Measurements from ENCODE around the gene MLIP. TPM values are rescaled to one million over a fixed set of nuclear protein-coding genes. Genes with fewer than 3 reads are reported as not detected.

Gene MLIP
- total and polyA plus RNA-seq, 4 donors = 0.92 to 28.6 (median 7.5) TPM

DNA sequence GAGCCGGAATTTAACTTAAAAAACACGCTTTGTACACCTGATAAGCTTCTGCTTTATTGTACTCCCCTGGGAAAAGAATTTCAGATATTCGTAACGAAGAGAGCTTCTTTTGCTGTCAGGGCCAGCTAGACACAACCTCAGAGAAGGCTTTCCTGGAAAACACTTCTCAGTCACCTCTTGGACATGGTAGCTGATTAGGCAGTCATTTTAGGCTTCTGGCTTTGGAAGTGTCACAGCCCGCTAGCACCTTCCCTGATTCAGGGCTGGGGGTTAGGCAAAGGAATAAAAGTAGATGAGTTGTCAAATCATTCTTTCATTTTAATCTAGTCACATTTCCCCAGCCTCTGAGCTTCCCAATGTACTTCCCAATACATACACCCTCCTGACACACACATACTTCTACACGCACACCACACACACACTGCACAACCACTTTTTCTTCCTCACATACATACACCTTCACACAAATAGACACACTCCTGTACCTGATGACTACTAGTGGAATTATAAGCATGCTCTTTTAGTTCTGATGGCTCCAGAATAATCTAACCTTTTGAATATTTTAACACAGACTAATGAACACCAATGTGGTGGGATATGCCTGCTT, 162.1 kb downstream of the MLIP start:
- H3K27me3 ChIP-seq (ENCODE audit: control insufficient read depth, insufficient read depth, low read length) = no peaks in the 10 kb centered on the region
- H3K9me3 ChIP-seq (ENCODE audit: control insufficient read depth, insufficient read depth, low read length) = no peaks in the 10 kb centered on the region
- no peaks in the 10 kb centered on the region for H3K4me1 ChIP-seq (ENCODE audit: control insufficient read depth, insufficient read depth, low read length)
- no peak overlapping the region for H3K27ac ChIP-seq (ENCODE audit: low read depth, low read length)
- WGBS (ENCODE audit: insufficient coverage) = 100% methylated on average over 5 of the region's 6 CpGs
- H3K36me3 ChIP-seq (ENCODE audit: control insufficient read depth, insufficient read depth, low read length) = no peaks in the 10 kb centered on the region
- no peak overlapping the region for H3K4me3 ChIP-seq (ENCODE audit: low read depth, low read length)
- DNase-seq (ENCODE audit: low read depth in 4 of 6, low spot score in 6 of 6) = no peak

GRCh38 chr6:54274383-54274782, 163.1 kb downstream of the MLIP start:
- H3K27ac ChIP-seq (ENCODE audit: low read depth, low read length) = no peak overlapping the region
- no peaks in the 10 kb centered on the region for H3K36me3 ChIP-seq (ENCODE audit: control insufficient read depth, insufficient read depth, low read length)
- no peak for DNase-seq (ENCODE audit: low read depth in 4 of 6, low spot score in 6 of 6)
- no peak overlapping the region for H3K4me3 ChIP-seq (ENCODE audit: low read depth, low read length)
- H3K9me3 ChIP-seq (ENCODE audit: control insufficient read depth, insufficient read depth, low read length) = no peaks in the 10 kb centered on the region
- H3K27me3 ChIP-seq (ENCODE audit: control insufficient read depth, insufficient read depth, low read length) = no peaks in the 10 kb centered on the region
- H3K4me1 ChIP-seq (ENCODE audit: control insufficient read depth, insufficient read depth, low read length) = no peaks in the 10 kb centered on the region

- no peak for DNase-seq (ENCODE audit: low read depth in 4 of 6, low spot score in 6 of 6)
- Histone ChIP-seq H3K27ac (ENCODE audit: low read depth, low read length) (no peak overlapping the region), H3K27me3 (ENCODE audit: control insufficient read depth, insufficient read depth, low read length) (no peaks in the 10 kb centered on the region), H3K4me3 (ENCODE audit: low read depth, low read length) (no peak overlapping the region), H3K36me3 (ENCODE audit: control insufficient read depth, insufficient read depth, low read length) (no peaks in the 10 kb centered on the region), H3K9me3 (ENCODE audit: control insufficient read depth, insufficient read depth, low read length) (no peaks in the 10 kb centered on the region), H3K4me1 (ENCODE audit: control insufficient read depth, insufficient read depth, low read length) (no peaks in the 10 kb centered on the region)
- 92% methylated on average over 1 of the region's 1 CpG for WGBS (ENCODE audit: insufficient coverage)
These were observed 170.9 kb downstream of the MLIP start for GRCh38 chr6:54282186-54282585.

DNA sequence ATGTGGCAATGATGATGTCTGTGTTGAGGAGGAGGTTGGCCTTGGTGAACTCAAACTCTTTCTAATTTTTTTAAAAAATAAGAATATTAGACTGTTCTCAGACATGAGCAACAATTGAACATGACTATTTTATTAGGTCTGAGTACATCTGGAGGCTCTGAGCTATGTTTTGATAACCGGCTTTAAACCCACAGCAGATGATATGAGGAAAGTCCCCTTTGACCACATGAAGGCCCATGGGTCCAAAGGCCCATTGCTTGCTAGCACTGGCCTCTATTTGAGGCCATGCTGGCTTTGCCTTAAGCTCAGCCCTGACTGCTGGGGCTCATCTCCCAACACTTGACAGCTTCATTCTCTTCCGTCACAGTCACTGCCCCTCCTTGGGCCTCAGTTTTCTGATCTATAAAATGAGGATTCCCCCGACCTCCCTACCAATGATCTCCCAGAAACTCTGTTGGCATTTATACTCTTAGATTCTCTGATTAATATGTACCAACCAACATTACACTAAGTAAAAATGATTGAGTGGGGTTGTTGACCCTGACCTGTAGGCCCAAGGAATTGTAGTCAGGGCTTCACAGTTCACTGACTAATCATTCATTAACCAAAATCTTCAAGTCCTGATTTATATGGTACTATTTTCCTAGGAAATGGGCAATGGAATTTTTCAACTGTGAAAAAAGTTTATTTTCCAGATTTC, 173.1 kb downstream of the MLIP start:
- WGBS (ENCODE audit: insufficient coverage) = 95% methylated on average over 2 of the region's 3 CpGs
- H3K9me3 ChIP-seq (ENCODE audit: control insufficient read depth, insufficient read depth, low read length) = no peaks in the 10 kb centered on the region

GRCh38 chr6:54285595-54285994, 174.4 kb downstream of the MLIP start:
- H3K27ac ChIP-seq (ENCODE audit: low read depth, low read length) = no peak overlapping the region
- WGBS (ENCODE audit: insufficient coverage) = 60% methylated on average over 1 of the region's 3 CpGs
- no peaks in the 10 kb centered on the region for H3K36me3 ChIP-seq (ENCODE audit: control insufficient read depth, insufficient read depth, low read length)
- no peaks in the 10 kb centered on the region for H3K9me3 ChIP-seq (ENCODE audit: control insufficient read depth, insufficient read depth, low read length)
- no peaks in the 10 kb centered on the region for H3K4me1 ChIP-seq (ENCODE audit: control insufficient read depth, insufficient read depth, low read length)
- no peak overlapping the region for H3K4me3 ChIP-seq (ENCODE audit: low read depth, low read length)
- H3K27me3 ChIP-seq (ENCODE audit: control insufficient read depth, insufficient read depth, low read length) = no peaks in the 10 kb centered on the region
- no peak for DNase-seq (ENCODE audit: low read depth in 4 of 6, low spot score in 6 of 6)

More for the DNA sequence above, 173.1 kb downstream of the MLIP start:
- no peaks in the 10 kb centered on the region for H3K4me1 ChIP-seq (ENCODE audit: control insufficient read depth, insufficient read depth, low read length)
- no peak overlapping the region for H3K4me3 ChIP-seq (ENCODE audit: low read depth, low read length)
- DNase-seq (ENCODE audit: low read depth in 4 of 6, low spot score in 6 of 6) = no peak
- no peaks in the 10 kb centered on the region for H3K36me3 ChIP-seq (ENCODE audit: control insufficient read depth, insufficient read depth, low read length)
- H3K27ac ChIP-seq (ENCODE audit: low read depth, low read length) = no peak overlapping the region
- H3K27me3 ChIP-seq (ENCODE audit: control insufficient read depth, insufficient read depth, low read length) = no peaks in the 10 kb centered on the region

- H3K9me3 ChIP-seq (ENCODE audit: control insufficient read depth, insufficient read depth, low read length) = no peaks in the 10 kb centered on the region
- H3K36me3 ChIP-seq (ENCODE audit: control insufficient read depth, insufficient read depth, low read length) = no peaks in the 10 kb centered on the region
- no peak overlapping the region for H3K4me3 ChIP-seq (ENCODE audit: low read depth, low read length)
- H3K27ac ChIP-seq (ENCODE audit: low read depth, low read length) = no peak overlapping the region
- no peaks in the 10 kb centered on the region for H3K4me1 ChIP-seq (ENCODE audit: control insufficient read depth, insufficient read depth, low read length)
- peak in 1 of 6 donors; percentile 38 for DNase-seq (ENCODE audit: low read depth in 4 of 6, low spot score in 6 of 6)
- no peaks in the 10 kb centered on the region for H3K27me3 ChIP-seq (ENCODE audit: control insufficient read depth, insufficient read depth, low read length)
These were observed 174.9 kb downstream of the MLIP start for GRCh38 chr6:54286141-54286540.

DNA sequence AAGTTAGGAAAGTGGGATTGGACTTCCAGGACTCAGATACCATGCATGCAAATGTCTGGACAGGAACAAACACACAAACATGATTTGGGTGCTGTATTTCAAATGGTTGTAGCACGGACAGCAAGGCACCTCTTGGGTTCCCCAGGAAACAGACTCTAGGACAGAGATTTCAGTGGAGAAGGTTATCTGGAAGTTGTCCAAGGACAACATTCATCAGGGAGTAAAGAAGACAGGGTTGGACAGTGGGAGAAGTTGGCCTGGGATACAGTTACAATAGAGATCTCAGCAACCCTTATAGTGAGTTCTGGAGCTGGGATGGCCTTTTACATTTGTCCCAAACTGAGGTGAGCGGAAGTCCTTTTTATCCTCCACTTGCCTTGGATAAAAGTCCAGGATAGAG, 177.2 kb downstream of the MLIP start:
- Histone ChIP-seq H3K9me3 (ENCODE audit: control insufficient read depth, insufficient read depth, low read length) (no peaks in the 10 kb centered on the region), H3K36me3 (ENCODE audit: control insufficient read depth, insufficient read depth, low read length) (no peaks in the 10 kb centered on the region), H3K27me3 (ENCODE audit: control insufficient read depth, insufficient read depth, low read length) (no peaks in the 10 kb centered on the region), H3K4me3 (ENCODE audit: low read depth, low read length) (no peak overlapping the region), H3K4me1 (ENCODE audit: control insufficient read depth, insufficient read depth, low read length) (no peaks in the 10 kb centered on the region), H3K27ac (ENCODE audit: low read depth, low read length) (no peak overlapping the region)
- WGBS (ENCODE audit: insufficient coverage) = 57% methylated on average over 1 of the region's 2 CpGs
- peak in 3 of 6 donors; percentile 2 to 43 (median 12) for DNase-seq (ENCODE audit: low read depth in 4 of 6, low spot score in 6 of 6)

DNA sequence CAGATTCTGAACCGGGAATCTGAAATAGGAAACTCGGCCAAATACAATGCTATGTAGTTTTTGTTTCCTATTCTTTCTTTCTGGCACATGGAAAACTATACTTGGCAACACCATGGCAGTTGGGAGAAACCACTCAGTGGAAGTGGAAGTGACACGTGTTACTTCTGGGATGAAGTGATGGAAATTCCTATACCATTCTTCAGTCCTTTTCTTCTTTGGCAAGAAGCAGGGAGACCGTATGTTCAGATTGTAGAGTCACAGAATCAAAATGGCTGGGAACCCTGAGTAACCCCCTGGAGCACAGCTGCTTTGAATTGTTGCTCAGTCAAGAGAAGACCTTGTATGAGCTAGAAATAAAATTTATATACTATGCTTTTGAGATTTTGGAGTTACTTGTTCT, 178.2 kb downstream of the MLIP start:
- Histone ChIP-seq H3K36me3 (ENCODE audit: control insufficient read depth, insufficient read depth, low read length) (no peaks in the 10 kb centered on the region), H3K4me1 (ENCODE audit: control insufficient read depth, insufficient read depth, low read length) (no peaks in the 10 kb centered on the region), H3K9me3 (ENCODE audit: control insufficient read depth, insufficient read depth, low read length) (no peaks in the 10 kb centered on the region), H3K27me3 (ENCODE audit: control insufficient read depth, insufficient read depth, low read length) (no peaks in the 10 kb centered on the region), H3K27ac (ENCODE audit: low read depth, low read length) (no peak overlapping the region), H3K4me3 (ENCODE audit: low read depth, low read length) (no peak overlapping the region)
- WGBS (ENCODE audit: insufficient coverage) = no CpG with 5 or more reads among the region's 4 CpGs
- no peak for DNase-seq (ENCODE audit: low read depth in 4 of 6, low spot score in 6 of 6)

- Histone ChIP-seq H3K4me3 (ENCODE audit: low read depth, low read length) (no peak overlapping the region), H3K27ac (ENCODE audit: low read depth, low read length) (no peak overlapping the region), H3K36me3 (ENCODE audit: control insufficient read depth, insufficient read depth, low read length) (no peaks in the 10 kb centered on the region), H3K27me3 (ENCODE audit: control insufficient read depth, insufficient read depth, low read length) (no peaks in the 10 kb centered on the region), H3K4me1 (ENCODE audit: control insufficient read depth, insufficient read depth, low read length) (no peaks in the 10 kb centered on the region), H3K9me3 (ENCODE audit: control insufficient read depth, insufficient read depth, low read length) (no peaks in the 10 kb centered on the region)
- DNase-seq (ENCODE audit: low read depth in 4 of 6, low spot score in 6 of 6) = peak in 1 of 6 donors; percentile 21
- no CpG with 5 or more reads among the region's 2 CpGs for WGBS (ENCODE audit: insufficient coverage)
These were observed 179.9 kb downstream of the MLIP start for GRCh38 chr6:54291146-54291545.

- Histone ChIP-seq H3K4me3 (ENCODE audit: low read depth, low read length) (no peak overlapping the region), H3K4me1 (ENCODE audit: control insufficient read depth, insufficient read depth, low read length) (no peaks in the 10 kb centered on the region), H3K27me3 (ENCODE audit: control insufficient read depth, insufficient read depth, low read length) (no peaks in the 10 kb centered on the region), H3K27ac (ENCODE audit: low read depth, low read length) (no peak overlapping the region), H3K36me3 (ENCODE audit: control insufficient read depth, insufficient read depth, low read length) (no peaks in the 10 kb centered on the region), H3K9me3 (ENCODE audit: control insufficient read depth, insufficient read depth, low read length) (no peaks in the 10 kb centered on the region)
- DNase-seq (ENCODE audit: low read depth in 4 of 6, low spot score in 6 of 6) = no peak
- no CpG with 5 or more reads among the region's 2 CpGs for WGBS (ENCODE audit: insufficient coverage)
These were observed 180.5 kb downstream of the MLIP start for GRCh38 chr6:54291738-54292137.
